Muscle of leg (tissue), 11 donors: ENCODE results near the gene PKDCC. TPM values are rescaled to one million over a fixed set of nuclear protein-coding genes. Genes with fewer than 3 reads are reported as not detected.

Source experiments
- DNase-seq: peaks from one replicate; pipeline ENCODE4 v3.0.0; 2013
- H3K27ac ChIP-seq: one replicate; pipeline ENCODE4 v1.5.1; 2013; ENCODE audit warnings: mild to moderate bottlenecking, low read length, control low read depth
- H3K27me3 ChIP-seq: one replicate; pipeline ENCODE4 v1.6.1; 2013; ENCODE audit warnings: low read length; ENCODE audit not compliant: control insufficient read depth, insufficient read depth
- H3K36me3 ChIP-seq: one replicate; pipeline ENCODE4 v1.6.1; 2013; ENCODE audit warnings: low read length; ENCODE audit not compliant: control insufficient read depth, insufficient read depth
- H3K4me1 ChIP-seq: one replicate; pipeline ENCODE4 v1.6.1; 2013; ENCODE audit warnings: low read length; ENCODE audit not compliant: control insufficient read depth, insufficient read depth
- H3K4me3 ChIP-seq: one replicate; pipeline ENCODE4 v1.5.1; 2013; ENCODE audit warnings: low read length, control low read depth
- H3K9me3 ChIP-seq: replicated peaks from 2 replicates; pipeline ENCODE4 v1.6.1; 2013; ENCODE audit warnings: low read depth, low read length; ENCODE audit not compliant: control insufficient read depth
- WGBS: methylation state at CpG from one replicate; pipeline ENCODE4 v1.1.5; 2013; ENCODE audit warnings: missing lambda C conversion rate; ENCODE audit not compliant: insufficient coverage; 5-methylcytosine and 5-hydroxymethylcytosine counted together
- polyA plus RNA-seq, 8 donors: library from polyadenylated mRNA; unstranded; fragments of 120-200 nt; gene quantifications; one replicate each; pipeline versions ENCODE4 v1.2.1 to v1.2.3, GENCODE V29; 2013; ENCODE audit warnings: inconsistent platforms in 1 of 8, low replicate concordance in 1 of 8; ENCODE audit not compliant: insufficient read length in 8 of 8, insufficient read depth in 1 of 8
- total RNA-seq: library from RNA; stranded (reverse); fragments of 120-200 nt; gene quantifications from one replicate; pipeline ENCODE4 v1.2.4, GENCODE V29; 2013

Gene PKDCC
- total and polyA plus RNA-seq, 9 donors, result 123 to 183 (median 147) TPM

- Histone ChIP-seq H3K4me3 (no peak overlapping the region), H3K36me3 (no peaks in the 10 kb centered on the region)
- 88% methylated on average over 3 of the region's 10 CpGs for WGBS
Measured at GRCh38 chr2:42009657-42010580, 37.9 kb upstream of the PKDCC start.

GRCh38 chr2:42010743-42011298 is 37.0 kb upstream of the PKDCC start:
- H3K36me3 ChIP-seq, result no peaks in the 10 kb centered on the region
- no peak overlapping the region for H3K4me3 ChIP-seq
- no peak overlapping the region for H3K27ac ChIP-seq
- H3K4me1 ChIP-seq, result no peaks in the 10 kb centered on the region
- H3K27me3 ChIP-seq, result no peaks in the 10 kb centered on the region
- no peak for DNase-seq
- WGBS, result 93% methylated on average over 8 of the region's 11 CpGs
- no peaks in the 10 kb centered on the region for H3K9me3 ChIP-seq

More at GRCh38 chr2:42009657-42010580, 37.9 kb upstream of the PKDCC start:
- H3K4me1 ChIP-seq, result no peaks in the 10 kb centered on the region
- H3K27me3 ChIP-seq, result no peaks in the 10 kb centered on the region
- no peaks in the 10 kb centered on the region for H3K9me3 ChIP-seq
- H3K27ac ChIP-seq, result no peak overlapping the region
- DNase-seq, result no peak

GRCh38 chr2:42012137-42012536 is 35.7 kb upstream of the PKDCC start:
- Histone ChIP-seq H3K27me3 (no peaks in the 10 kb centered on the region), H3K4me1 (no peaks in the 10 kb centered on the region), H3K4me3 (no peak overlapping the region), H3K36me3 (no peaks in the 10 kb centered on the region), H3K9me3 (no peaks in the 10 kb centered on the region), H3K27ac (no peak overlapping the region)
- no peak for DNase-seq
- WGBS, result no CpG with 5 or more reads among the region's 1 CpG

- no peaks in the 10 kb centered on the region for H3K4me1 ChIP-seq
- no peaks in the 10 kb centered on the region for H3K27me3 ChIP-seq
- H3K4me3 ChIP-seq, result no peak overlapping the region
- DNase-seq, result no peak
- no peaks in the 10 kb centered on the region for H3K9me3 ChIP-seq
- H3K27ac ChIP-seq, result no peak overlapping the region
- no peaks in the 10 kb centered on the region for H3K36me3 ChIP-seq
Measured at GRCh38 chr2:42012651-42013050, 35.2 kb upstream of the PKDCC start.

GRCh38 chr2:42013409-42013808 is 34.4 kb upstream of the PKDCC start:
- H3K36me3 ChIP-seq, result no peaks in the 10 kb centered on the region
- no peaks in the 10 kb centered on the region for H3K27me3 ChIP-seq
- no peak for DNase-seq
- no peaks in the 10 kb centered on the region for H3K9me3 ChIP-seq
- 100% methylated on average over 1 of the region's 2 CpGs for WGBS
- no peak overlapping the region for H3K4me3 ChIP-seq
- H3K4me1 ChIP-seq, result no peaks in the 10 kb centered on the region
- no peak overlapping the region for H3K27ac ChIP-seq

- peak overlapping the region; percentile 62 for H3K27ac ChIP-seq
- no peaks in the 10 kb centered on the region for H3K9me3 ChIP-seq
- H3K27me3 ChIP-seq, result no peaks in the 10 kb centered on the region
- no peaks in the 10 kb centered on the region for H3K36me3 ChIP-seq
- H3K4me1 ChIP-seq, result peaks cover 18% of the 10 kb centered on the region
- peak; percentile 76 for DNase-seq
- H3K4me3 ChIP-seq, result no peak overlapping the region
- WGBS, result 8% methylated on average over 4 of the region's 4 CpGs
Measured at GRCh38 chr2:42021464-42021863, 26.4 kb upstream of the PKDCC start.

- no peaks in the 10 kb centered on the region for H3K27me3 ChIP-seq
- peaks cover 45% of the 10 kb centered on the region for H3K4me1 ChIP-seq
- H3K9me3 ChIP-seq, result no peaks in the 10 kb centered on the region
- WGBS, result 17% methylated on average over 1 of the region's 3 CpGs
- no peak overlapping the region for H3K4me3 ChIP-seq
- H3K27ac ChIP-seq, result peak overlapping the region; percentile 80
- DNase-seq, result peak; percentile 92
- H3K36me3 ChIP-seq, result no peaks in the 10 kb centered on the region
Measured at GRCh38 chr2:42025151-42025582, 22.7 kb upstream of the PKDCC start.

- no peak for DNase-seq
- H3K36me3 ChIP-seq, result no peaks in the 10 kb centered on the region
- 45% methylated on average over 2 of the region's 5 CpGs for WGBS
- H3K9me3 ChIP-seq, result no peaks in the 10 kb centered on the region
- no peak overlapping the region for H3K27ac ChIP-seq
- no peaks in the 10 kb centered on the region for H3K27me3 ChIP-seq
- no peak overlapping the region for H3K4me3 ChIP-seq
- H3K4me1 ChIP-seq, result peaks cover 51% of the 10 kb centered on the region
Measured at GRCh38 chr2:42026272-42026671, 21.5 kb upstream of the PKDCC start.

- H3K27ac ChIP-seq, result peak overlapping the region; percentile 70
Measured at GRCh38 chr2:42028571-42029148, 19.2 kb upstream of the PKDCC start.

GRCh38 chr2:42029171-42029570 is 18.6 kb upstream of the PKDCC start:
- no CpG with 5 or more reads among the region's 4 CpGs for WGBS
- DNase-seq, result no peak
- Histone ChIP-seq H3K4me3 (no peak overlapping the region), H3K27me3 (no peaks in the 10 kb centered on the region), H3K4me1 (peaks cover 56% of the 10 kb centered on the region), H3K36me3 (no peaks in the 10 kb centered on the region), H3K9me3 (no peaks in the 10 kb centered on the region), H3K27ac (peak overlapping the region; percentile 70)

More at GRCh38 chr2:42028571-42029148, 19.2 kb upstream of the PKDCC start:
- DNase-seq, result peak; percentile 71
- Histone ChIP-seq H3K9me3 (no peaks in the 10 kb centered on the region), H3K4me3 (no peak overlapping the region), H3K27me3 (no peaks in the 10 kb centered on the region), H3K4me1 (peaks cover 56% of the 10 kb centered on the region), H3K36me3 (no peaks in the 10 kb centered on the region)
- WGBS, result 16% methylated on average over 6 of the region's 8 CpGs
